Transverse colon (tissue), 4 donors: ENCODE results near the gene RORB. TPM values are rescaled to one million over a fixed set of nuclear protein-coding genes. Genes with fewer than 3 reads are reported as not detected.

Experiments used
- DNase-seq: peaks from one replicate; pipeline ENCODE4 v3.0.0-alpha.2; 2019
- H3K27ac ChIP-seq, 4 donors: fragments of 200-600 bp; sonication (generic); 2 replicates each; pipeline ENCODE4 v1.5.1; 2016 to 2018; ENCODE audit warnings: inconsistent platforms in 4 of 4
- H3K27me3 ChIP-seq: fragments of 200-600 bp; sonication (generic); 2 replicates; pipeline ENCODE4 v1.5.1; 2017; ENCODE audit warnings: inconsistent platforms
- H3K36me3 ChIP-seq, 4 donors: fragments of 200-600 bp; sonication (generic); 2 replicates each; pipeline ENCODE4 v1.5.1; 2017 to 2019; ENCODE audit warnings: inconsistent platforms in 4 of 4
- H3K4me1 ChIP-seq, 4 donors: fragments of 200-600 bp; sonication (generic); 2 replicates each; pipeline ENCODE4 v1.5.1; 2017 to 2020; ENCODE audit warnings: inconsistent platforms in 4 of 4
- H3K4me3 ChIP-seq, 4 donors: fragments of 200-600 bp; sonication (generic); 1 replicate in 1 of 4; 2 replicates in 3 of 4; pipeline versions ENCODE4 v1.5.1 to v1.6.1; 2017 to 2019; ENCODE audit warnings: inconsistent platforms in 4 of 4
- H3K9me3 ChIP-seq, 2 donors: fragments of 200-600 bp; sonication (generic); 2 replicates each; pipeline ENCODE4 v1.5.1; 2017 to 2019; ENCODE audit warnings: inconsistent platforms in 2 of 2
- EP300 ChIP-seq: sonication (generic); formaldehyde crosslinking; IDR thresholded peaks from one replicate; pipeline ENCODE4 v1.6.1; 2017; ENCODE audit warnings: antibody characterized with exemption, low read depth
- POLR2A ChIP-seq: fragments of 450-650 bp; IDR thresholded peaks from one replicate; pipeline ENCODE4 v1.6.1; 2016; ENCODE audit warnings: antibody characterized with exemption, mild to moderate bottlenecking, moderate library complexity
- POLR2AphosphoS5 ChIP-seq, 3 donors: sonication (generic); formaldehyde crosslinking; IDR thresholded peaks; one replicate each; pipeline ENCODE4 v1.6.1; 2016; ENCODE audit warnings: antibody characterized with exemption in 3 of 3
- WGBS, 2 donors: methylation state at CpG; one replicate each; pipeline ENCODE4 v1.1.5; 2018; ENCODE audit warnings: low coverage in 1 of 2; 5-methylcytosine and 5-hydroxymethylcytosine counted together
- in situ Hi-C, 4 donors: fragments of 200-750 bp; cut with MboI; loops; one replicate each; pipeline versions ENCODE4 v1.15.0 to v1.15.1; 2017; ENCODE audit warnings: low sequenced_read_pairs in 3 of 4, low pct_ligation_motif_present in 1 of 4, low pct_unique_long_range_greater_than_20kb in 1 of 4
- intact Hi-C: fragments of 100-400 bp; cut with DNase I; formaldehyde crosslinking; loops from one replicate; pipeline ENCODE4 v1.15.1; 2023; ENCODE audit warnings: low total_unique reads
- total RNA-seq, 4 donors: library from RNA; depleted of rRNA; stranded (reverse); fragments of >200 nt; gene quantifications; one replicate each; pipeline ENCODE4 v1.1.0, GENCODE V29; 2016
- TF ChIP-seq, protein P1 (sequence below), 5 experiments: fragments of 200-600 bp in 3 of 5; fragments of 450-650 bp in 2 of 5; sonication (generic) in 3 of 5; IDR thresholded peaks; 1 replicate in 2 of 5; 2 replicates in 3 of 5; pipeline ENCODE4 v1.5.1; 2016 to 2017; ENCODE audit warnings: antibody characterized with exemption in 5 of 5, inconsistent platforms in 3 of 5, mild to moderate bottlenecking in 2 of 5, moderate library complexity in 1 of 5

The RORB gene
- total RNA-seq, 4 donors from 2014 or later: 0.20 to 1.1 (median 0.27) TPM; not detected in 1

- Histone ChIP-seq H3K4me1 (no peaks in the 10 kb centered on the region), H3K9me3 (no peaks in the 10 kb centered on the region), H3K36me3 (no peaks in the 10 kb centered on the region), H3K27me3 (no peaks in the 10 kb centered on the region), H3K27ac (no peak overlapping the region), H3K4me3 (no peak overlapping the region)
- in situ Hi-C loops (loop anchor here in 1 of 4 donors (25.0 kb wide), 1 partner anchor 91 kb away; the partner anchor contains the start of gene RORB), intact Hi-C loops (no loop called here)
- 29% methylated on average over 1 of the region's 1 CpG for WGBS, 2 donors
- no peak for DNase-seq
- no peak for TF ChIP-seq POLR2A
- TF ChIP-seq, protein P1, sequence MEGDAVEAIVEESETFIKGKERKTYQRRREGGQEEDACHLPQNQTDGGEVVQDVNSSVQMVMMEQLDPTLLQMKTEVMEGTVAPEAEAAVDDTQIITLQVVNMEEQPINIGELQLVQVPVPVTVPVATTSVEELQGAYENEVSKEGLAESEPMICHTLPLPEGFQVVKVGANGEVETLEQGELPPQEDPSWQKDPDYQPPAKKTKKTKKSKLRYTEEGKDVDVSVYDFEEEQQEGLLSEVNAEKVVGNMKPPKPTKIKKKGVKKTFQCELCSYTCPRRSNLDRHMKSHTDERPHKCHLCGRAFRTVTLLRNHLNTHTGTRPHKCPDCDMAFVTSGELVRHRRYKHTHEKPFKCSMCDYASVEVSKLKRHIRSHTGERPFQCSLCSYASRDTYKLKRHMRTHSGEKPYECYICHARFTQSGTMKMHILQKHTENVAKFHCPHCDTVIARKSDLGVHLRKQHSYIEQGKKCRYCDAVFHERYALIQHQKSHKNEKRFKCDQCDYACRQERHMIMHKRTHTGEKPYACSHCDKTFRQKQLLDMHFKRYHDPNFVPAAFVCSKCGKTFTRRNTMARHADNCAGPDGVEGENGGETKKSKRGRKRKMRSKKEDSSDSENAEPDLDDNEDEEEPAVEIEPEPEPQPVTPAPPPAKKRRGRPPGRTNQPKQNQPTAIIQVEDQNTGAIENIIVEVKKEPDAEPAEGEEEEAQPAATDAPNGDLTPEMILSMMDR (IDR thresholded peaks at IDR 0.05): no peak
- TF ChIP-seq EP300: no peak
- TF ChIP-seq POLR2AphosphoS5 (IDR thresholded peaks at IDR 0.05): no peak
Observed at GRCh38 chr9:74577956-74578355, 80.8 kb downstream of the RORB start.

DNA sequence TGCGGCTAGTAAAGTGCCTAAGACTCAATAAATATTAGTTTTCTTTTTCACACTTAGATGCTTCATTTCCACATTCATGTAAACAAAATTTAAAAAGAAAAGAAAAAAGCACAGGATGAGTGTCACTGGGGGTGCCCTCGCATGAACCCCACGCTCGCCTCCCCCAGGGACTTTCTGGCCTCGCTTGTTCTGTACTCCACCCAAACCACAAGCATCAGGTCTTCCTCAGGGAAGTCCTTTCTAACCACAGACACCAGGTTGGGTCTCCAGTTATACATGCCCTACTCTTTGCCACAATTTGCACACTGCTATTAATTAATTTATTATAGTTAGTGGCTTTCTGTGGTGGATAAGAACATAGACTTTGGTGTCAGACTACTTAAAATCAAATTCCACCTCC lies 92.4 kb downstream of the RORB start:
- no peak for DNase-seq
- in situ Hi-C loops (loop anchor here in 1 of 4 donors (25.0 kb wide), 1 partner anchor 102 kb away; the partner anchor contains the start of gene RORB), intact Hi-C loops (no loop called here)
- no peaks in the 10 kb centered on the region for H3K4me1 ChIP-seq
- no peak overlapping the region for H3K27ac ChIP-seq
- no peak overlapping the region for H3K4me3 ChIP-seq
- no peaks in the 10 kb centered on the region for H3K36me3 ChIP-seq
- WGBS, 2 donors: 65 to 69% methylated on average over 5 of the region's 5 CpGs
- TF ChIP-seq POLR2AphosphoS5 (IDR thresholded peaks at IDR 0.05) (no peak), EP300 (no peak)
- TF ChIP-seq, protein P1 (IDR thresholded peaks at IDR 0.05): no peak
- H3K9me3 ChIP-seq: no peaks in the 10 kb centered on the region
- no peaks in the 10 kb centered on the region for H3K27me3 ChIP-seq

DNA sequence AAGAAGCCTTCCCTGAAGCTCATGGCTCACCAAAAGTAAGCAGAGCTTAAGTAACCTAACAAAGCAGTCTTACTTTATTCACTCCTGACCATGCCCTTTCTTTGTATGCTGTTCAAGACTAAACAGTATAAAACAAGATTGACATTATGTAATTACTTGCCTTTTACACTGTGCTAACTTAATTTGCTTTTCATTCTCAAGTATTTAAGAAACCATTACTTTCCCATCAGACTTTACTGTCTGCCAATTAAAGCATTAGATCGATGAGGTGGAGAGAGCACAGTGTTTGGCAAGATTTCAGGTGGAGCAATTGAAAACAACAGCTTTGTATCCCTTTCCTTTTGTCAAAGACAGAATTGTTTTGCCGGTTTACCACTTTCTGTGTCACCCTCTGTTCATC lies 98.2 kb downstream of the RORB start:
- Histone ChIP-seq H3K36me3 (no peaks in the 10 kb centered on the region), H3K27me3 (no peaks in the 10 kb centered on the region), H3K4me3 (no peak overlapping the region), H3K4me1 (no peaks in the 10 kb centered on the region), H3K9me3 (no peaks in the 10 kb centered on the region), H3K27ac (no peak overlapping the region)
- intact Hi-C loops (no loop called here), in situ Hi-C loops (loop anchor here in 1 of 4 donors (25.0 kb wide), 1 partner anchor 108 kb away; the partner anchor contains the start of gene RORB)
- WGBS, 2 donors: 42 to 56% methylated on average over 2 of the region's 2 CpGs
- DNase-seq: no peak
- TF ChIP-seq, protein P1 (IDR thresholded peaks at IDR 0.05): no peak

DNA sequence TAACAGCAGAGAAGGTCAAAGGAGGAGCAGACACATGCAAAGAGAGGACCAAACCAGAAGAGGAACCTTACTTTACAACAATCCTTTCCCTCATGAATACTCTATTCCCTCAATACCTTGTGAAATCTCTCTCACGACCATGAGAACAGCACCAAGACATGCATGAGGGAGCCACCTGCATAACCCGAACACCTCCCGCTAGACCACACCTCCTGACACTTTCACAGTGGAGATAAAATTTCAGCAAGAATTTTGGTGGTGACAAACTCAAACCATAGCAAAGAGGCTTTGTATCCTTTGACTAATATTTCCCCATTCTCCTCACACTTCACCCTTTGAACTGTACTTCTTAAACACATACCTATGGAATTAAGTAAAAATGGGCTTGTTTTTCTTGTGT lies 101.7 kb downstream of the RORB start:
- WGBS, 2 donors: 54 to 63% methylated on average over 3 of the region's 3 CpGs
- in situ Hi-C loops: loop anchor here in 1 of 4 donors (25.0 kb wide), 1 partner anchor 112 kb away; the partner anchor contains the start of gene RORB
- no peak for TF ChIP-seq POLR2A
- TF ChIP-seq EP300: no peak
- no peak for TF ChIP-seq POLR2AphosphoS5 (IDR thresholded peaks at IDR 0.05)
- TF ChIP-seq, protein P1 (IDR thresholded peaks at IDR 0.05): no peak

More for the DNA sequence above, 101.7 kb downstream of the RORB start:
- H3K4me3 ChIP-seq: no peak overlapping the region
- no peak overlapping the region for H3K27ac ChIP-seq
- intact Hi-C loops: no loop called here
- no peak for DNase-seq
- H3K27me3 ChIP-seq: no peaks in the 10 kb centered on the region
- no peaks in the 10 kb centered on the region for H3K9me3 ChIP-seq
- no peaks in the 10 kb centered on the region for H3K4me1 ChIP-seq
- no peaks in the 10 kb centered on the region for H3K36me3 ChIP-seq
